Measurements from ENCODE around the gene FYCO1.

FYCO1 gene

GRCh38 chr3:45984331-45985312, 11.0 kb downstream of the FYCO1 start:
- no peak for DNase-seq (ENCODE audit: low read depth)

GRCh38 chr3:45983770-45984169, 11.9 kb downstream of the FYCO1 start:
- no peak for DNase-seq (ENCODE audit: low read depth)

GRCh38 chr3:45981346-45982074, 14.1 kb downstream of the FYCO1 start:
- no peak for DNase-seq (ENCODE audit: low read depth)

- no peak for DNase-seq (ENCODE audit: low read depth)
These were observed 14.8 kb downstream of the FYCO1 start for GRCh38 chr3:45980819-45981218.

GRCh38 chr3:45980229-45980813, 15.3 kb downstream of the FYCO1 start:
- no peak for DNase-seq (ENCODE audit: low read depth)

- DNase-seq (ENCODE audit: low read depth) = no peak
These were observed 16.2 kb downstream of the FYCO1 start for GRCh38 chr3:45979378-45979777.

- no peak for DNase-seq (ENCODE audit: low read depth)
These were observed 17.4 kb downstream of the FYCO1 start for GRCh38 chr3:45978006-45978761.

- no peak for DNase-seq (ENCODE audit: low read depth)
These were observed 19.2 kb downstream of the FYCO1 start for GRCh38 chr3:45976191-45977091.

- no peak for DNase-seq (ENCODE audit: low read depth)
These were observed 19.9 kb downstream of the FYCO1 start for GRCh38 chr3:45975686-45976085.

- no peak for DNase-seq (ENCODE audit: low read depth)
These were observed 20.9 kb downstream of the FYCO1 start for GRCh38 chr3:45974686-45975085.

- DNase-seq (ENCODE audit: low read depth) = peak; percentile 74
These were observed 22.9 kb downstream of the FYCO1 start for GRCh38 chr3:45972534-45973402.

GRCh38 chr3:45969953-45970352, 25.7 kb downstream of the FYCO1 start:
- no peak for DNase-seq (ENCODE audit: low read depth)

GRCh38 chr3:45969116-45969515, 26.5 kb downstream of the FYCO1 start:
- DNase-seq (ENCODE audit: low read depth) = no peak

- no peak for DNase-seq (ENCODE audit: low read depth)
These were observed 26.9 kb downstream of the FYCO1 start for GRCh38 chr3:45968706-45969105.

- no peak for DNase-seq (ENCODE audit: low read depth)
These were observed 27.5 kb downstream of the FYCO1 start for GRCh38 chr3:45968149-45968548.

- DNase-seq (ENCODE audit: low read depth) = no peak
These were observed 27.9 kb downstream of the FYCO1 start for GRCh38 chr3:45967724-45968123.

- no peak for DNase-seq (ENCODE audit: low read depth)
These were observed 28.5 kb downstream of the FYCO1 start for GRCh38 chr3:45966950-45967640.

- no peak for DNase-seq (ENCODE audit: low read depth)
These were observed 29.2 kb downstream of the FYCO1 start for GRCh38 chr3:45966371-45966791.

- no peak for DNase-seq (ENCODE audit: low read depth)
These were observed 30.0 kb downstream of the FYCO1 start for GRCh38 chr3:45965653-45966052.

Measured in HS-5 (cell line).